HCT116 (cell line): Measurements from ENCODE around the gene KIF5C. TPM values are rescaled to one million over a fixed set of nuclear protein-coding genes. Genes with fewer than 3 reads are reported as not detected.

Experiments
- ATAC-seq: fragments of 200-7000 bp; cut with Tn5 transposase; 2 replicates; pipeline ENCODE4 v1.9.1; 2020; ENCODE audit warnings: mild to moderate bottlenecking, moderate library complexity
- BruUV-seq: library from RNA; stranded (reverse); fragments of 400-500 nt; replicated peaks from 2 replicates; lab custom pipeline; 2021; lab: Mats Ljungman, UMichigan
- CTCF ChIA-PET: fragments of 300-600 bp; sonication (Branson Sonifier 250); formaldehyde crosslinking; loops from one replicate; lab custom pipeline; 2021; ENCODE audit warnings: antibody characterized with exemption; lab: Charles Lee
- POLR2A ChIA-PET: fragments of 300-600, 350-600 bp; sonication (Branson Sonifier 250); formaldehyde crosslinking; loops from one replicate; lab custom pipeline; 2021; ENCODE audit warnings: antibody characterized with exemption; lab: Charles Lee
- RAD21 ChIA-PET, 2 experiments: fragments of 300-600 bp; sonication (Branson Sonifier 250); formaldehyde crosslinking; loops; one replicate each; lab custom pipeline; 2023; ENCODE audit warnings: low total read pairs in 2 of 2; ENCODE audit not compliant: uncharacterized antibody in 2 of 2, unreplicated experiment in 2 of 2, low non-redundant PET in 1 of 2; lab: Charles Lee
- DNase-seq: peaks from one replicate; pipeline ENCODE4 v3.0.0-alpha.2; 2010; ENCODE audit warnings: low read depth, low spot score
- H2AFZ ChIP-seq: fragments of 200-600 bp; shearing (Covaris generic), sonication (generic); 2 replicates; pipeline ENCODE4 v1.6.1; 2017; ENCODE audit warnings: low read depth, mixed run types, mixed read lengths, antibody characterized with exemption, low read length; ENCODE audit not compliant: poor library complexity, severe bottlenecking
- H3K27ac ChIP-seq: 2 replicates; pipeline ENCODE4 v1.5.1; 2012; ENCODE audit warnings: low read depth, low read length
- H3K27me3 ChIP-seq: fragments of 200-600 bp; sonication (generic); 2 replicates; pipeline ENCODE4 v1.6.1; 2016; ENCODE audit warnings: mixed run types, low read length, mixed read lengths; ENCODE audit not compliant: insufficient read depth
- H3K36me3 ChIP-seq, 2 experiments: fragments of 200-500 bp in 1 of 2; fragments of 200-600 bp in 1 of 2; sonication (Bioruptor generic) in 1 of 2; sonication (generic) in 1 of 2; 2 replicates each; pipeline versions ENCODE4 v1.5.1 to v1.6.1; 2014 to 2016; ENCODE audit warnings: low read length in 2 of 2, inconsistent platforms in 1 of 2, mixed read lengths in 1 of 2, mixed run types in 1 of 2; ENCODE audit not compliant: insufficient read depth in 2 of 2, control insufficient read depth in 1 of 2
- H3K4me1 ChIP-seq, 2 experiments: fragments of 200-600 bp in 1 of 2; sonication (generic) in 1 of 2; 2 replicates each; pipeline versions ENCODE4 v1.5.1 to v1.6.1; 2012 to 2017; ENCODE audit warnings: low read length in 2 of 2, inconsistent platforms in 1 of 2, mild to moderate bottlenecking in 1 of 2, mixed read lengths in 1 of 2, mixed run types in 1 of 2, moderate library complexity in 1 of 2; ENCODE audit not compliant: insufficient read depth in 2 of 2, control insufficient read depth in 1 of 2
- H3K4me2 ChIP-seq: fragments of 200-600 bp; sonication (generic); 2 replicates; pipeline ENCODE4 v1.6.1; 2017; ENCODE audit warnings: mixed run types, low read length, mixed read lengths
- H3K4me3 ChIP-seq, 2 experiments: fragments of 200-600 bp in 1 of 2; sonication (generic) in 1 of 2; replicated peaks in 1 of 2; 2 replicates each; pipeline ENCODE4 v1.5.1; 2011 to 2016; ENCODE audit warnings: low read length in 2 of 2, control low read depth in 1 of 2, low read depth in 1 of 2, mild to moderate bottlenecking in 1 of 2, mixed read lengths in 1 of 2, mixed run types in 1 of 2
- H3K79me2 ChIP-seq: fragments of 200-600 bp; sonication (generic); 2 replicates; pipeline ENCODE4 v1.6.1; 2017; ENCODE audit warnings: mild to moderate bottlenecking, mixed run types, low read length, moderate library complexity, mixed read lengths; ENCODE audit not compliant: insufficient read depth
- H3K9ac ChIP-seq: fragments of 200-600 bp; sonication (generic); 2 replicates; pipeline ENCODE4 v1.6.1; 2016; ENCODE audit warnings: low read length, mixed read lengths
- H3K9me2 ChIP-seq: fragments of 200-600 bp; sonication (generic), shearing (Covaris generic); 2 replicates; pipeline ENCODE4 v1.6.1; 2017; ENCODE audit warnings: mixed run types, mild to moderate bottlenecking, moderate library complexity; ENCODE audit not compliant: insufficient read depth
- H3K9me3 ChIP-seq, 2 experiments: fragments of 200-500 bp in 1 of 2; fragments of 200-600 bp in 1 of 2; sonication (Bioruptor generic) in 1 of 2; sonication (generic) in 1 of 2; 2 replicates each; pipeline ENCODE4 v1.6.1; 2014 to 2017; ENCODE audit warnings: low read length in 2 of 2, mixed read lengths in 2 of 2, inconsistent platforms in 1 of 2, low read depth in 1 of 2, mild to moderate bottlenecking in 1 of 2, mixed run types in 1 of 2, moderate library complexity in 1 of 2; ENCODE audit not compliant: control insufficient read depth in 1 of 2, insufficient read depth in 1 of 2
- H4K20me1 ChIP-seq: fragments of 200-600 bp; sonication (generic), shearing (Covaris generic); 2 replicates; pipeline ENCODE4 v1.6.1; 2017; ENCODE audit warnings: mixed run types, mild to moderate bottlenecking, moderate library complexity; ENCODE audit not compliant: insufficient read depth
- ATF3 ChIP-seq: IDR thresholded peaks from 2 replicates; pipeline ENCODE4 v1.6.1; 2012
- CBX3 ChIP-seq: IDR thresholded peaks from 2 replicates; pipeline ENCODE4 v1.6.1; 2012; ENCODE audit warnings: low read depth
- CEBPB ChIP-seq: IDR thresholded peaks from 2 replicates; pipeline ENCODE4 v1.6.1; 2012; ENCODE audit warnings: low read depth
- ELF1 ChIP-seq: IDR thresholded peaks from 2 replicates; pipeline ENCODE4 v1.6.1; 2012; ENCODE audit warnings: low read depth, borderline replicate concordance
- EZH2 ChIP-seq: fragments of 200-600 bp; sonication (generic); IDR thresholded peaks from 2 replicates; pipeline ENCODE4 v1.6.1; 2017; ENCODE audit warnings: antibody characterized with exemption, mixed run types
- POLR2AphosphoS5 ChIP-seq: IDR thresholded peaks from 2 replicates; pipeline ENCODE4 v1.6.1; 2011; ENCODE audit warnings: mild to moderate bottlenecking, low read depth, low read length, moderate library complexity
- RAD21 ChIP-seq: IDR thresholded peaks from 2 replicates; pipeline ENCODE4 v1.6.1; 2012; ENCODE audit warnings: low read depth, mild to moderate bottlenecking
- TCF7L2 ChIP-seq: IDR thresholded peaks from 2 replicates; pipeline ENCODE4 v1.7.0; 2011; ENCODE audit warnings: borderline replicate concordance, inconsistent platforms; ENCODE audit not compliant: insufficient read depth, insufficient read length; ENCODE audit errors: extremely low read depth
- ZBTB33 ChIP-seq: IDR thresholded peaks from 2 replicates; pipeline ENCODE4 v1.6.1; 2011; ENCODE audit warnings: mild to moderate bottlenecking, low read length, moderate library complexity; ENCODE audit not compliant: insufficient replicate concordance; ENCODE audit errors: extremely low read depth
- ZFX ChIP-seq: fragments of 450-650 bp; IDR thresholded peaks from 2 replicates; pipeline ENCODE4 v1.6.1; 2017
- intact Hi-C: fragments of 100-400 bp; cut with micrococcal nuclease; formaldehyde crosslinking; loops from 2 replicates; pipeline ENCODE4 v1.10.0; 2022
- total RNA-seq: library from RNA; stranded (reverse); gene quantifications from one replicate; pipeline ENCODE4 v1.2.1, GENCODE V29; 2021; ENCODE audit not compliant: unreplicated experiment
- TF ChIP-seq, protein P1 (sequence below): IDR thresholded peaks from 2 replicates; pipeline ENCODE4 v1.6.1; 2012

KIF5C gene
- total RNA-seq, 1 experiment from 2014 or later, result 6.5 TPM

- POLR2A ChIA-PET, result no interaction called here
- no TSS peak for BruUV-seq
Measured at GRCh38 chr2:149000158-149000938, 125.3 kb downstream of the KIF5C start.

More at GRCh38 chr2:149000158-149000938, 125.3 kb downstream of the KIF5C start:
- Histone ChIP-seq H3K36me3 (no peaks in the 10 kb centered on the region), H3K4me1 (no peaks in the 10 kb centered on the region), H3K4me2 (no peak overlapping the region), H3K27ac (no peak overlapping the region), H3K27me3 (no peaks in the 10 kb centered on the region), H3K9ac (no peak overlapping the region), H2AFZ (no peak overlapping the region), H4K20me1 (no peaks in the 10 kb centered on the region), H3K9me3 (no peaks in the 10 kb centered on the region), H3K9me2 (no peaks in the 10 kb centered on the region), H3K79me2 (no peaks in the 10 kb centered on the region), H3K4me3 (no peak overlapping the region)
- no peak for ATAC-seq
- ChIA-PET RAD21 (no interaction called here), CTCF (no interaction called here)
- no peak for DNase-seq
- intact Hi-C loops, result no loop called here
- TF ChIP-seq TCF7L2 (no peak), ZBTB33 (no peak), CBX3 (no peak), ELF1 (no peak), CEBPB (no peak), ATF3 (no peak), ZFX (no peak), RAD21 (no peak), POLR2AphosphoS5 (no peak), EZH2 (no peak)
- TF ChIP-seq, protein P1, sequence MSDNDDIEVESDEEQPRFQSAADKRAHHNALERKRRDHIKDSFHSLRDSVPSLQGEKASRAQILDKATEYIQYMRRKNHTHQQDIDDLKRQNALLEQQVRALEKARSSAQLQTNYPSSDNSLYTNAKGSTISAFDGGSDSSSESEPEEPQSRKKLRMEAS, result no peak
